GM12878 (cell line): ENCODE data around the gene ARL4C. TPM values are rescaled to one million over a fixed set of nuclear protein-coding genes. Genes with fewer than 3 reads are reported as not detected.

Source experiments
- CHD1 ChIP-seq: IDR thresholded peaks from 2 replicates; pipeline ENCODE4 v1.6.1; 2012; ENCODE audit warnings: low read depth, low read length, improper control_type of control experiment
- FOS ChIP-seq: IDR thresholded peaks from 3 replicates; pipeline ENCODE4 v1.6.1; 2011; ENCODE audit warnings: borderline replicate concordance; ENCODE audit not compliant: insufficient read length; ENCODE audit errors: extremely low read depth
- FOXM1 ChIP-seq: IDR thresholded peaks from 2 replicates; pipeline ENCODE4 v1.6.1; 2012; ENCODE audit warnings: low read depth, mild to moderate bottlenecking, inconsistent platforms, low read length, moderate library complexity
- MTA3 ChIP-seq: IDR thresholded peaks from 2 replicates; pipeline ENCODE4 v1.6.1; 2012; ENCODE audit warnings: low read length, inconsistent platforms, borderline replicate concordance
- MYB ChIP-seq: fragments of 150-350 bp; IDR thresholded peaks from 2 replicates; pipeline ENCODE4 v1.6.1; 2014; ENCODE audit warnings: mild to moderate bottlenecking, low read depth, low read length, borderline replicate concordance
- NFXL1 ChIP-seq: fragments of 450-650 bp; IDR thresholded peaks from 2 replicates; pipeline ENCODE4 v1.6.1; 2017; ENCODE audit warnings: antibody characterized with exemption, mild to moderate bottlenecking, borderline replicate concordance
- PKNOX1 ChIP-seq: fragments of 450-650 bp; IDR thresholded peaks from 2 replicates; pipeline ENCODE4 v1.6.1; 2016; ENCODE audit warnings: mild to moderate bottlenecking
- REST ChIP-seq: IDR thresholded peaks from 2 replicates; pipeline ENCODE4 v1.6.1; 2012; ENCODE audit warnings: mild to moderate bottlenecking, low read depth, low read length
- polyA plus RNA-seq, 11 experiments: library from polyadenylated mRNA; depleted of rRNA in 4 of 11; unstranded in 6 of 11; stranded (reverse) in 5 of 11; fragments of >200 nt; fragmentation: Nextera tagmentation in 4 of 11; fragmentation: Illumina TruSeq in 1 of 11; extraction: Ambion mirVana in 4 of 11; extraction: Trizol in 1 of 11; gene quantifications; 1 replicate in 1 of 11; 2 replicates in 10 of 11; pipeline versions ENCODE4 v1.2.1 to v1.2.3, GENCODE V29; 2011 to 2016; ENCODE audit warnings: inconsistent platforms in 2 of 11, missing spikeins in 2 of 11, low read depth in 1 of 11
- total RNA-seq, 4 experiments: library from RNA; depleted of rRNA in 3 of 4; stranded (reverse); fragments of >200 nt in 3 of 4; fragmentation: Illumina TruSeq in 1 of 4; extraction: Trizol in 1 of 4; gene quantifications; 2 replicates each; pipeline versions ENCODE4 v1.2.1 to v1.2.3, GENCODE V29; 2013 to 2021

Gene ARL4C
- total and polyA plus RNA-seq, 10 of the 15 experiments (the other 5 are each of a cell fraction or from before 2014, with no cell fraction given) = 0.03 to 0.72 (median 0.06) TPM; not detected in 4

GRCh38 chr2:234536178-234536965, 39.5 kb upstream of the ARL4C start (continued):
- TF ChIP-seq CHD1 = no peak
- TF ChIP-seq NFXL1 = no peak
- TF ChIP-seq MTA3 = no peak
- no peak for TF ChIP-seq FOS
- no peak for TF ChIP-seq REST
- no peak for TF ChIP-seq FOXM1
- no peak for TF ChIP-seq PKNOX1
- TF ChIP-seq MYB = no peak
